Measurements from ENCODE around the gene TJP1. TPM values are rescaled to one million over a fixed set of nuclear protein-coding genes. Genes with fewer than 3 reads are reported as not detected.

Gene TJP1
- total and polyA plus RNA-seq, 9 of the 15 experiments (the other 6 are each of a cell fraction or from before 2014, with no cell fraction given): 9.1 to 39.3 (median 28.0) TPM

DNA sequence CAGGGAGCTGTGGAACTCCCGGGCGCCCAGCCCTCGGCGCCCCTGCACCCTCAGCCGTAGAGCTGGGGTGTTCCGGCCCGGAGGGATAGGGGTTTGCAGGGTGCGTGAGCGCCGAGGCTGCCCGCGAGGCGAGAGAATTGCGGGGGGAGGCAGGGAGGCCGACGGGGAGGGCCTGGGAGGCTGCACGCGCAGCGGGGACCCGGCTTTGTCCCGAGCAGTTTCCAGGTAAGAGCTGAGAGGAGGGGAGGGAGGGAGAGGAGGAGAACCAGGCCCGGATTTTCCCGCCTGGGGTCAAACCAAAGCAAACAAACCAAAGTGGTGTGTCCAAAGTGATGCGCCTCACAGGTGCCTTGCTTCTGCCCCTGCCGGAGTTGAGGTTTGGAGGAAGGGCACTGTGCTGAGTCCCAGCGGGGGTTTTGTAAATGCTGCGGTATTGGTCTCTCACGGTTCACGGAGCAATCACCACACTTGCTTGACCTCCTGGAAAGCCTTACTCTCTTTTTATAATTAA is 146.4 kb downstream of the TJP1 start:
- H3K9me3 ChIP-seq (replicated peaks; ENCODE audit: control insufficient read depth, insufficient read depth, low read depth, low read length): no peaks in the 10 kb centered on the region
- no peak overlapping the region for H3K4me2 ChIP-seq (ENCODE audit: insufficient read depth, low read length)
- H3K4me3 ChIP-seq: no peak overlapping the region
- ATAC-seq (no peak), DNase-seq (ENCODE audit: extremely low read depth in 1 of 4, low spot score in 3 of 4) (no peak), FAIRE-seq (no peak)
- no peaks in the 10 kb centered on the region for H4K20me1 ChIP-seq (replicated peaks; ENCODE audit: control insufficient read depth, insufficient read depth, low read length)
- no peak overlapping the region for H2AFZ ChIP-seq (ENCODE audit: low read depth, low read length)
- ChIA-PET POLR2A (no interaction called here), CTCF (ENCODE audit: low intra/inter-chr PET ratio) (no interaction called here)
- no peaks in the 10 kb centered on the region for H3K79me2 ChIP-seq (ENCODE audit: control insufficient read depth, insufficient read depth, low read length)
- intact Hi-C loops (cut with micrococcal nuclease) (no loop called here), in situ Hi-C loops (cut with MboI) (no loop called here)
- H3K36me3 ChIP-seq (ENCODE audit: control insufficient read depth, insufficient read depth, low read length): no peaks in the 10 kb centered on the region
- no peaks in the 10 kb centered on the region for H3K9me1 ChIP-seq (ENCODE audit: control insufficient read depth, insufficient read depth, low read length)
- peaks cover 4 to 19% of the 10 kb centered on the region in 2 experiments; a peak in 3 of 5 replicates for H3K27me3 ChIP-seq (ENCODE audit: control insufficient read depth in 2 of 2, insufficient read depth in 2 of 2, low read length in 2 of 2)
- no peak overlapping the region for H3K27ac ChIP-seq (ENCODE audit: extremely low read depth, low read depth, low read length)
- 52% methylated on average over 20 of the region's 29 CpGs for WGBS (ENCODE audit: insufficient coverage, low coverage, missing lambda C conversion rate)
- H3K9ac ChIP-seq (ENCODE audit: insufficient read depth in 1 of 2, low read depth in 2 of 2, low read length in 2 of 2): no peak overlapping the region
- no TSS peak for BruUV-seq (replicated peaks)
- H3K4me1 ChIP-seq (replicated peaks in 1 of 2; ENCODE audit: control insufficient read depth in 2 of 2, insufficient read depth in 2 of 2, low read length in 2 of 2): peaks cover 14 to 24% of the 10 kb centered on the region in 2 experiments
- TF ChIP-seq ZNF830 (CRISPR knock-in tag; IDR thresholded peaks at IDR 0.05) (no peak), ZNF76 (CRISPR knock-in tag; IDR thresholded peaks at IDR 0.05; ENCODE audit: borderline replicate concordance) (no peak), TEAD4 (IDR thresholded peaks at IDR 0.05; ENCODE audit: low read length) (no peak), TEAD4 (CRISPR knock-in tag; IDR thresholded peaks at IDR 0.05; ENCODE audit: borderline replicate concordance) (no peak), GABPB1 (CRISPR knock-in tag; IDR thresholded peaks at IDR 0.05) (no peak), MTA1 (IDR thresholded peaks at IDR 0.05; ENCODE audit: borderline replicate concordance) (no peak), ELF1 (tag; IDR thresholded peaks at IDR 0.05) (no peak), BRCA1 (IDR thresholded peaks at IDR 0.05) (no peak), BRCA1 (CRISPR knock-in tag; IDR thresholded peaks at IDR 0.05) (no peak), SMARCA5 (IDR thresholded peaks at IDR 0.05) (no peak)
- TF ChIP-seq, protein P1, sequence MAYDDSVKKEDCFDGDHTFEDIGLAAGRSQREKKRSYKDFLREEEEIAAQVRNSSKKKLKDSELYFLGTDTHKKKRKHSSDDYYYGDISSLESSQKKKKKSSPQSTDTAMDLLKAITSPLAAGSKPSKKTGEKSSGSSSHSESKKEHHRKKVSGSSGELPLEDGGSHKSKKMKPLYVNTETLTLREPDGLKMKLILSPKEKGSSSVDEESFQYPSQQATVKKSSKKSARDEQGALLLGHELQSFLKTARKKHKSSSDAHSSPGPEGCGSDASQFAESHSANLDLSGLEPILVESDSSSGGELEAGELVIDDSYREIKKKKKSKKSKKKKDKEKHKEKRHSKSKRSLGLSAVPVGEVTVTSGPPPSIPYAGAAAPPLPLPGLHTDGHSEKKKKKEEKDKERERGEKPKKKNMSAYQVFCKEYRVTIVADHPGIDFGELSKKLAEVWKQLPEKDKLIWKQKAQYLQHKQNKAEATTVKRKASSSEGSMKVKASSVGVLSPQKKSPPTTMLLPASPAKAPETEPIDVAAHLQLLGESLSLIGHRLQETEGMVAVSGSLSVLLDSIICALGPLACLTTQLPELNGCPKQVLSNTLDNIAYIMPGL (CRISPR knock-in tag; IDR thresholded peaks at IDR 0.05): no peak
- TF ChIP-seq, protein P2, sequence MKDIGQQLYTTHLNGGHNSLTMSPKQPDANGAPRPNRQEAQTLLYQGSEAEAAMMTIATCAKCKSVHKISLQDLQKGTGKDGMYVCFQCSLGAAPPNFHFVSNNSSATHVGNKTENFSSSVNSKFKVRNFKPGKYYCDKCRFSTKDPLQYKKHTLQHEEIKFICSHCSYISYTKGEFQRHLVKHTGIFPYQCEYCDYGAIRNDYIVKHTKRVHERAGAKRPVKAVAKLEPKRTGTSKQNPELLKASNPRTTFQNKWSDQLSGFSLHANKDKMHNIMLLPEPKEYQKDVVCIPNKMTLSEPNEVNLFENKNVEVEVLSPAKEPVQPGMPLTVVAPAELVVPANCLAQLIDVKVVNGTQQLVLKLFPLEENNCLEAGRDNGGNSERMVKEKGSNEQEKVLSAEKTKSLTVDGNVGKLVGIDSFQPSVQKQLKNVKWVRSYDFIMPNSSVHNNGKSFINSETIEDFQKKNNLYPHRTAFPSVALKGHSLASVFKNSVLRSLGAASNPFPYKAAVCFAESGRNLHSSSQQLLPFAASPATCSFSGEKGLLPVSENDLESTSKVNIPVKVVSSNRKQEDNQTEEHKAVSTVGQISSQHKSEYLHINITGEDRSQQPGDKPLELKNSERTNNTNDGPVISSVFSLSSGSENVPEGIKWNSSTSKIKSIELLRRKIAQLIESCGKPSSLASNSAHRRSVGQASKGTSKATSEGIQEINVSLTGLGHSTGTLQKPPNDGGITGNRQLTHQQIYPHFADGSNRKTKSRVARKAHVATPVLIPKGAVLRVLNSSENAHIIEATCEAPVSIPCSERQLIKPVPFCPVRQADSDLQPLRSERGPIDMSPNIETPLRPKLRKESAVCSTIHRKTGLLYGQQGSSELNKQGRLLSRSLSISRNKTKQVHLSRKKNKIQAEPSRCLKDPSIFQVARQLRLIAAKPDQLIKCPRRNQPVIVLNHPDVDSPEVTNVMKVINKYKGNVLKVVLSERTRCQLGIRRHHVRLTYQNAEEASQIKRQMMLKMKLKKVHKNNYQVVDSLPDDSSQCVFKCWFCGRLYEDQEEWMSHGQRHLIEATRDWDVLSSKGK (CRISPR knock-in tag; IDR thresholded peaks at IDR 0.05): no peak
- TF ChIP-seq, protein P3, sequence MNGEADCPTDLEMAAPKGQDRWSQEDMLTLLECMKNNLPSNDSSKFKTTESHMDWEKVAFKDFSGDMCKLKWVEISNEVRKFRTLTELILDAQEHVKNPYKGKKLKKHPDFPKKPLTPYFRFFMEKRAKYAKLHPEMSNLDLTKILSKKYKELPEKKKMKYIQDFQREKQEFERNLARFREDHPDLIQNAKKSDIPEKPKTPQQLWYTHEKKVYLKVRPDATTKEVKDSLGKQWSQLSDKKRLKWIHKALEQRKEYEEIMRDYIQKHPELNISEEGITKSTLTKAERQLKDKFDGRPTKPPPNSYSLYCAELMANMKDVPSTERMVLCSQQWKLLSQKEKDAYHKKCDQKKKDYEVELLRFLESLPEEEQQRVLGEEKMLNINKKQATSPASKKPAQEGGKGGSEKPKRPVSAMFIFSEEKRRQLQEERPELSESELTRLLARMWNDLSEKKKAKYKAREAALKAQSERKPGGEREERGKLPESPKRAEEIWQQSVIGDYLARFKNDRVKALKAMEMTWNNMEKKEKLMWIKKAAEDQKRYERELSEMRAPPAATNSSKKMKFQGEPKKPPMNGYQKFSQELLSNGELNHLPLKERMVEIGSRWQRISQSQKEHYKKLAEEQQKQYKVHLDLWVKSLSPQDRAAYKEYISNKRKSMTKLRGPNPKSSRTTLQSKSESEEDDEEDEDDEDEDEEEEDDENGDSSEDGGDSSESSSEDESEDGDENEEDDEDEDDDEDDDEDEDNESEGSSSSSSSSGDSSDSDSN (IDR thresholded peaks at IDR 0.05; ENCODE audit: borderline replicate concordance in 1 of 2, low read depth in 2 of 2, low read length in 2 of 2): no peak
- TF ChIP-seq, protein P4, sequence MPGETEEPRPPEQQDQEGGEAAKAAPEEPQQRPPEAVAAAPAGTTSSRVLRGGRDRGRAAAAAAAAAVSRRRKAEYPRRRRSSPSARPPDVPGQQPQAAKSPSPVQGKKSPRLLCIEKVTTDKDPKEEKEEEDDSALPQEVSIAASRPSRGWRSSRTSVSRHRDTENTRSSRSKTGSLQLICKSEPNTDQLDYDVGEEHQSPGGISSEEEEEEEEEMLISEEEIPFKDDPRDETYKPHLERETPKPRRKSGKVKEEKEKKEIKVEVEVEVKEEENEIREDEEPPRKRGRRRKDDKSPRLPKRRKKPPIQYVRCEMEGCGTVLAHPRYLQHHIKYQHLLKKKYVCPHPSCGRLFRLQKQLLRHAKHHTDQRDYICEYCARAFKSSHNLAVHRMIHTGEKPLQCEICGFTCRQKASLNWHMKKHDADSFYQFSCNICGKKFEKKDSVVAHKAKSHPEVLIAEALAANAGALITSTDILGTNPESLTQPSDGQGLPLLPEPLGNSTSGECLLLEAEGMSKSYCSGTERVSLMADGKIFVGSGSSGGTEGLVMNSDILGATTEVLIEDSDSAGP (CRISPR knock-in tag; IDR thresholded peaks at IDR 0.05): no peak
